Small intestine (tissue), 7 donors: ENCODE results near the gene EFNB2. TPM values are rescaled to one million over a fixed set of nuclear protein-coding genes. Genes with fewer than 3 reads are reported as not detected.

Experiments
- DNase-seq, 2 donors: peaks; one replicate each; pipeline versions ENCODE4 v3.0.0 to v3.0.0-alpha.2; 2013
- FAIRE-seq: peaks from 2 replicates; lab custom pipeline; 2012; peaks lifted over from hg19 to GRCh38; lab: Jason Lieb, UNC
- H3K27ac ChIP-seq, 3 donors: one replicate each; pipeline ENCODE4 v1.5.1; 2013; ENCODE audit warnings: low read length in 2 of 3, mild to moderate bottlenecking in 2 of 3, control low read depth in 1 of 3, inconsistent platforms in 1 of 3, low read depth in 1 of 3, moderate library complexity in 1 of 3
- H3K27me3 ChIP-seq, 3 donors: one replicate each; pipeline ENCODE4 v1.6.1; 2013; ENCODE audit warnings: low read length in 3 of 3, inconsistent platforms in 1 of 3; ENCODE audit not compliant: control insufficient read depth in 3 of 3, insufficient read depth in 3 of 3
- H3K36me3 ChIP-seq, 3 donors: one replicate each; pipeline ENCODE4 v1.6.1; 2013; ENCODE audit warnings: low read length in 3 of 3, inconsistent platforms in 1 of 3, low read depth in 1 of 3, mild to moderate bottlenecking in 1 of 3, moderate library complexity in 1 of 3; ENCODE audit not compliant: control insufficient read depth in 3 of 3, insufficient read depth in 2 of 3
- H3K4me1 ChIP-seq, 3 donors: one replicate each; pipeline ENCODE4 v1.6.1; 2013; ENCODE audit warnings: low read length in 2 of 3, inconsistent platforms in 1 of 3, low read depth in 1 of 3, mild to moderate bottlenecking in 1 of 3, moderate library complexity in 1 of 3; ENCODE audit not compliant: control insufficient read depth in 3 of 3, insufficient read depth in 2 of 3
- H3K4me3 ChIP-seq, 3 donors: one replicate each; pipeline ENCODE4 v1.5.1; 2013; ENCODE audit warnings: low read length in 3 of 3, control low read depth in 1 of 3, inconsistent platforms in 1 of 3, low read depth in 1 of 3, mild to moderate bottlenecking in 1 of 3, moderate library complexity in 1 of 3
- H3K9me3 ChIP-seq, 2 donors: one replicate each; pipeline ENCODE4 v1.6.1; 2013; ENCODE audit warnings: low read depth in 1 of 2, low read length in 1 of 2; ENCODE audit not compliant: control insufficient read depth in 2 of 2, insufficient read depth in 1 of 2
- WGBS, 3 donors: extraction: QIAGEN DNeasy Blood & Tissue Kit; methylation state at CpG; one replicate each; pipeline ENCODE4 v1.1.7; 2013; 5-methylcytosine and 5-hydroxymethylcytosine counted together
- polyA plus RNA-seq, 4 donors: library from polyadenylated mRNA; stranded (reverse) in 3 of 4; unstranded in 1 of 4; fragments of 200-250 nt in 3 of 4; fragments of 120-200 nt in 1 of 4; gene quantifications; one replicate each; pipeline versions ENCODE4 v1.2.1 to v1.2.3, GENCODE V29; 2013
- donor health status: healthy with polysubstance abuse.
- donor health status: control.
- donor health status: control.
- donor health status: Bipolar disorder and iron deficiency.
- donor health status: healthy.

The EFNB2 gene
- polyA plus RNA-seq, 4 donors, result 10.8 to 33.0 (median 19.2) TPM

- H3K27me3 ChIP-seq, result no peaks in the 10 kb centered on the region
- peak overlapping the region in 1 of 3 donors; percentile 7 for H3K4me3 ChIP-seq
- H3K27ac ChIP-seq, result peak overlapping the region in 1 of 3 donors; percentile 73
- DNase-seq (peak in 1 of 2 donors; percentile 59), FAIRE-seq (no peak)
- WGBS, 3 donors, result 80 to 89% (median 84%) methylated on average over 14 of the region's 14 CpGs
- no peaks in the 10 kb centered on the region for H3K9me3 ChIP-seq
- peaks cover 4 to 72% (median 5%) of the 10 kb centered on the region in 3 donors for H3K4me1 ChIP-seq
- peaks cover 3 to 27% (median 4%) of the 10 kb centered on the region in 3 donors for H3K36me3 ChIP-seq
These were observed 43.4 kb downstream of the EFNB2 start for GRCh38 chr13:106491928-106492587.

- Histone ChIP-seq H3K4me3 (peak overlapping the region in 1 of 3 donors; percentile 7), H3K27me3 (no peaks in the 10 kb centered on the region), H3K27ac (peak overlapping the region in 1 of 3 donors; percentile 73), H3K9me3 (no peaks in the 10 kb centered on the region), H3K4me1 (peaks cover 4 to 74% (median 4%) of the 10 kb centered on the region in 3 donors), H3K36me3 (peaks cover 3 to 27% (median 4%) of the 10 kb centered on the region in 3 donors)
- FAIRE-seq (no peak), DNase-seq (no peak)
- WGBS, 3 donors, result 60 to 75% (median 71%) methylated on average over 11 of the region's 11 CpGs
These were observed 44.0 kb downstream of the EFNB2 start for GRCh38 chr13:106491463-106491862.

GRCh38 chr13:106490569-106491321, 44.7 kb downstream of the EFNB2 start:
- FAIRE-seq (no peak), DNase-seq (no peak)
- Histone ChIP-seq H3K4me1 (peaks cover 3 to 69% (median 4%) of the 10 kb centered on the region in 3 donors), H3K4me3 (no peak overlapping the region), H3K27ac (no peak overlapping the region), H3K9me3 (no peaks in the 10 kb centered on the region), H3K27me3 (no peaks in the 10 kb centered on the region), H3K36me3 (peaks cover 3 to 27% (median 4%) of the 10 kb centered on the region in 3 donors)
- WGBS, 3 donors, result 67 to 86% (median 69%) methylated on average over 14 of the region's 14 CpGs

DNA sequence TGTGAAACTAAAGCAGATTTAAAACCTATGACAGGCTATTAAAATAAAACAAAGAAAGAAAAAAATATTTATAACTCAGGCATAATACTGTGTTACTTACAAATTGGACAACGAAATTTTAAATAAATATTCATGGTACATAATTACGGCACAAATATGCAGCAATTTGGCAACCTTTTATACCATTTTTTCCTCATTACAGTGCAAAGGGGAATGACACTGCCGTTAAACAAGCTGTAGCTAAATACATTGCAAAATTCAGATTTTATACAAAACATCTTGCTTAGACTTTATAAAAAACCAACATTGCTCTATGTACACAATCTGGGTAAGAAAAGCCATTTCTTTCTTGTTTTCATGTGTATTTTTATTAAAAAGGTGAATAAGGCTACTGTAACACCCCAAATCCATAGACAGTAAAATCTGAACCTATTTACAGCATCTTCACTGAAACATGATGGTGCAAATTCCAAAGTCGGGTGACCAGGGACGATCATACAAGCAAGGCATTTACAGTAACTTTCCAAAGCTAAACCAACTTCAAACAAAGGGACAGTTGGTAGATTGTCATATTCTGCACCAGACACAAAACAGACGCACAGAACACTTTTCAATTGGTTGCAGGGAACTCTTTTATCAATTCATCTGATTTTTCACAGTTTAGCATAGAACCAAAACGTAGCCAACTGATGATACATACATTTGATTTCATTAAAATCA, 45.5 kb downstream of the EFNB2 start:
- Histone ChIP-seq H3K9me3 (no peaks in the 10 kb centered on the region), H3K27ac (no peak overlapping the region), H3K36me3 (peaks cover 2 to 27% (median 4%) of the 10 kb centered on the region in 3 donors), H3K4me1 (peaks cover 3 to 67% (median 4%) of the 10 kb centered on the region in 3 donors), H3K4me3 (no peak overlapping the region), H3K27me3 (no peaks in the 10 kb centered on the region)
- FAIRE-seq, result no peak
- no peak for DNase-seq
- WGBS, 3 donors, result 78 to 83% (median 81%) methylated on average over 7 of the region's 7 CpGs

DNA sequence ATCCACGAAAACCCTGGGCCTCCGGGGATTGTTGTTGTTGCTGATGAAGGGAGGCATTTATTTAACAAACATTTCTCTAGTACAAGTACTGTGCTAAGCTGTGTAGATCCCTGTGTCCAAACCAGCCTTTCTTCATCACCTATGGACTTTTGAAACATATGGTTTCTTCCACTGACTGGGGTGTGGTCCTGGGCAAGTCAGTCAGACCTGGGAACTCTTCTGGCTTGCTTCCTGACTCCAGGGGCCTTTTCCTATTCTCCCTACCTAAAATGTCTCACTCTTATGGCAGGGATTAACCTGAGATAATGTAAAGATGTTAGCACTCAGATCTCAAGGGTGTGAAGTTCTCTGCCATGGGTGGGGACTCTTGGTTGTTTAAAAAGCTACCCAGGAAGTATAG, 46.8 kb downstream of the EFNB2 start:
- no peak for FAIRE-seq
- Histone ChIP-seq H3K36me3 (peaks cover 0 to 25% (median 4%) of the 10 kb centered on the region in 3 donors), H3K27me3 (peaks cover 0 to 2% (median 0%) of the 10 kb centered on the region in 3 donors), H3K4me3 (no peak overlapping the region), H3K27ac (peak overlapping the region; percentile 59 to 81 (median 80)), H3K4me1 (peaks cover 2 to 67% (median 4%) of the 10 kb centered on the region in 3 donors), H3K9me3 (no peaks in the 10 kb centered on the region)
- peak; percentile 64 to 81 for DNase-seq
- WGBS, 3 donors, result 43 to 78% (median 49%) methylated on average over 2 of the region's 2 CpGs

DNA sequence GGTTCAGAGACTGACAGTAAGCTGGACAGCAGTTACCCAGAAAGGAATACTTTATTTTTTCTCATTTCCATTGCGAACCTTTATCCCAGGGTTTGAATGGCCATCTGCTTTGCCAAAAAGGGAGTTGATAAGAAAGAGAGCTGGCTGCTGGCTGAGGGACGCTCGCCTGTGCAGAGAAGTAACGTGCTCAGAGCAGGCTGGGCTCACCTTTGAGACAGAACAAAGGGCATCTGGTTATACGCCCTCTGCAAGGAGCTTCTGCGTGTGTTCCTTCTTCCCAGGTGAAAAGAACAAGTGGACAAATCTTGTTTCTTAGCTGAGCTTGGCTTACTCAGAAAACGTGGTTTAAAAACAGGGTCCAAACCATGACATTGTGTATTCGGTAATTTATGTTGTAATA, 47.4 kb downstream of the EFNB2 start:
- Histone ChIP-seq H3K27me3 (peaks cover 0 to 2% (median 0%) of the 10 kb centered on the region in 3 donors), H3K4me3 (no peak overlapping the region), H3K9me3 (no peaks in the 10 kb centered on the region), H3K27ac (peak overlapping the region; percentile 10 to 81 (median 80)), H3K4me1 (peaks cover 0 to 62% (median 4%) of the 10 kb centered on the region in 3 donors), H3K36me3 (peaks cover 0 to 20% (median 4%) of the 10 kb centered on the region in 3 donors)
- FAIRE-seq (no peak), DNase-seq (peak; percentile 85 to 92)
- WGBS, 3 donors, result 17 to 56% (median 39%) methylated on average over 8 of the region's 8 CpGs

GRCh38 chr13:106487129-106487528, 48.3 kb downstream of the EFNB2 start:
- Histone ChIP-seq H3K27me3 (peaks cover 0 to 2% (median 0%) of the 10 kb centered on the region in 3 donors), H3K27ac (peak overlapping the region in 1 of 3 donors; percentile 81), H3K4me1 (peaks cover 0 to 53% (median 4%) of the 10 kb centered on the region in 3 donors), H3K36me3 (peaks cover 0 to 10% (median 4%) of the 10 kb centered on the region in 3 donors), H3K9me3 (peaks cover 0 to 3% of the 10 kb centered on the region in 2 donors), H3K4me3 (no peak overlapping the region)
- FAIRE-seq, result no peak
- 44 to 72% (median 56%) methylated on average over 6 of the region's 6 CpGs for WGBS, 3 donors
- peak; percentile 40 to 68 for DNase-seq

GRCh38 chr13:106486287-106486686, 49.2 kb downstream of the EFNB2 start:
- Histone ChIP-seq H3K27ac (no peak overlapping the region), H3K4me1 (peaks cover 0 to 45% (median 4%) of the 10 kb centered on the region in 3 donors), H3K4me3 (no peak overlapping the region), H3K9me3 (peaks cover 0 to 3% of the 10 kb centered on the region in 2 donors), H3K36me3 (peaks cover 0 to 4% (median 2%) of the 10 kb centered on the region in 3 donors), H3K27me3 (peaks cover 0 to 2% (median 0%) of the 10 kb centered on the region in 3 donors)
- FAIRE-seq (no peak), DNase-seq (no peak)
- whole genome bisulfite sequencing, 3 donors, result 25 to 65% (median 56%) methylated on average over 2 of the region's 2 CpGs
